ENCODE data around the gene ZNF699.
"Not testable (repeated sequence)": the region's sequence is repeated elsewhere in the genome, so short reads cannot be mapped to it uniquely, and the experiment has no call there.

ZNF699 gene

GRCh38 chr19:9309139-9309973, at the start of gene ZNF699:
Gene ZNF699, minus strand, starts transcription at chr19:9309838. Its CDS starts 4,719 bp downstream, at chr19:9305119.
- peak; percentile 99 for DNase-seq

GRCh38 chr19:9354651-9355050, 45.0 kb upstream of the ZNF699 start:
- no peak for DNase-seq

GRCh38 chr19:9353011-9353410, 43.4 kb upstream of the ZNF699 start:
- DNase-seq, result no peak

GRCh38 chr19:9352505-9352904, 42.9 kb upstream of the ZNF699 start:
- DNase-seq, result no peak

GRCh38 chr19:9348671-9349070, 39.0 kb upstream of the ZNF699 start:
- no peak for DNase-seq

GRCh38 chr19:9348253-9348652, 38.6 kb upstream of the ZNF699 start:
- no peak for DNase-seq

GRCh38 chr19:9345005-9345404, 35.4 kb upstream of the ZNF699 start:
- no peak for DNase-seq

- no peak for DNase-seq
Measured at GRCh38 chr19:9342610-9343304, 33.1 kb upstream of the ZNF699 start.

GRCh38 chr19:9329999-9330398, 20.4 kb upstream of the ZNF699 start:
- no peak for DNase-seq

GRCh38 chr19:9324584-9324962, 14.9 kb upstream of the ZNF699 start:
- DNase-seq, result peak; percentile 8

- DNase-seq, result peak; percentile 93
Measured at GRCh38 chr19:9323919-9324583, 14.4 kb upstream of the ZNF699 start, which contains the start of gene ZNF559. Gene ZNF559, plus strand, starts transcription at chr19:9324179. Its CDS starts 14,371 bp downstream, at chr19:9338550.

GRCh38 chr19:9323557-9323918, 13.9 kb upstream of the ZNF699 start:
- DNase-seq, result peak; percentile 81

- DNase-seq, result not testable (repeated sequence)
Measured at GRCh38 chr19:9322201-9322600, 12.6 kb upstream of the ZNF699 start.

GRCh38 chr19:9321756-9322155, 12.1 kb upstream of the ZNF699 start:
- not testable (repeated sequence) for DNase-seq

- no peak for DNase-seq
Measured at GRCh38 chr19:9321338-9321737, 11.7 kb upstream of the ZNF699 start.

GRCh38 chr19:9313756-9314155, 4.1 kb upstream of the ZNF699 start:
- no peak for DNase-seq

GRCh38 chr19:9309974-9310446, 372 bp upstream of the ZNF699 start:
- no peak for DNase-seq

- no peak for DNase-seq
Measured at GRCh38 chr19:9308091-9308770, 1.4 kb downstream of the ZNF699 start.

- DNase-seq, result no peak
Measured at GRCh38 chr19:9306443-9306842, 3.2 kb downstream of the ZNF699 start.

- no peak for DNase-seq
Measured at GRCh38 chr19:9296336-9296735, 13.3 kb downstream of the ZNF699 start.

GRCh38 chr19:9295411-9295849, 14.2 kb downstream of the ZNF699 start:
- DNase-seq, result no peak

GRCh38 chr19:9289231-9289884, 20.3 kb downstream of the ZNF699 start:
- DNase-seq, result no peak
